GM12872 (cell line): Measurements from ENCODE around the gene CYTIP.

Experiments used
- CTCF ChIP-seq: IDR thresholded peaks from 3 replicates; pipeline ENCODE4 v1.5.1; 2011; ENCODE audit warnings: low read depth, mild to moderate bottlenecking, low read length, moderate library complexity; ENCODE audit not compliant: insufficient read depth

Gene CYTIP

GRCh38 chr2:157441072-157441454 lies 2.8 kb downstream of the CYTIP start:
- no peak for TF ChIP-seq CTCF

GRCh38 chr2:157440404-157441071 lies 3.4 kb downstream of the CYTIP start:
- TF ChIP-seq CTCF: no peak

- no peak for TF ChIP-seq CTCF
Observed at GRCh38 chr2:157439824-157440186, 4.1 kb downstream of the CYTIP start.

GRCh38 chr2:157438863-157439823 lies 4.7 kb downstream of the CYTIP start:
- no peak for TF ChIP-seq CTCF

- TF ChIP-seq CTCF: no peak
Observed at GRCh38 chr2:157433394-157433793, 10.5 kb downstream of the CYTIP start.

GRCh38 chr2:157432475-157433106 lies 11.3 kb downstream of the CYTIP start:
- TF ChIP-seq CTCF: no peak

- TF ChIP-seq CTCF: no peak
Observed at GRCh38 chr2:157431176-157431575, 12.7 kb downstream of the CYTIP start.
